HT-29 (cell line): ENCODE results near the gene FTO. TPM values are rescaled to one million over a fixed set of nuclear protein-coding genes. Genes with fewer than 3 reads are reported as not detected.

Experiments used
- DNase-seq: peaks from one replicate; pipeline ENCODE4 v3.0.0-alpha.2; 2015; ENCODE audit warnings: low spot score
- small RNA-seq: library from RNA; depleted of rRNA; stranded (forward); fragments of <200 nt; gene quantifications from one replicate; pipeline ENCODE3, GENCODE V24; 2014
- total RNA-seq: library from RNA; depleted of rRNA; stranded (reverse); fragments of >200 nt; shearing (Covaris generic); gene quantifications from 2 replicates; pipeline ENCODE4 v1.2.3, GENCODE V29; 2014; rRNA removed

Gene FTO
- total RNA-seq, 1 experiment from 2014 or later, result 18.8 TPM

- DNase-seq, result no peak
Measured at GRCh38 chr16:54201200-54201599, 497.2 kb downstream of the FTO start.

Small RNA genes within 50 kb of the gene (small RNA-seq; reads per million reads assigned to genes)
- not detected for gene AC007347.2

Other genes with a start within 250 kb of the FTO start
- gene AKTIP, start 200.9 kb upstream of the FTO start, total RNA-seq, result 15.7 and 21.4 TPM in 2 replicates
- 3.4 and 4.1 TPM in 2 replicates for gene RPGRIP1L, start 297 bp upstream of the FTO start, total RNA-seq